GM12874 (cell line): ENCODE measurements around the gene RAI14.

Experiments used
- CTCF ChIP-seq: IDR thresholded peaks from 2 replicates; pipeline ENCODE4 v1.5.1; 2011; ENCODE audit warnings: low read depth, mild to moderate bottlenecking, control low read depth, low read length, moderate library complexity; ENCODE audit not compliant: insufficient read depth

The RAI14 gene

DNA sequence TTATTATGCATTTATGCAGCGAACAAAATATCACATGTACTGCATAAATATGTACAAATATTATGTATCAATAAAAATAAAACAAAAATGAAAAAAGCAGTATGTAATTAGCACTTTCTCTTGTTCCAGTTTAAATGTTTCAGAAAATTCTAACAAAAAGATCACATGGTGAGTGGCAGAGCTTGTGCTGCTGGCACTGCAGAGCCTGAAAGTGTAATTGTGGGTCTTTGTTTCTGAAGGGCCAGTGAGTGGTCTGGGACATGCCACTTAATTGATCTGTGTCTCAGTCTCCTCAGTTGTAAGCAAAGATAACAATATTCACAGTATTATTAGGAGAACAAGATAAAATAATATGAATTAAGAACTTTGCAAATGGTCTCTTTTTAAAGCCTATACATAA, 39.5 kb upstream of the RAI14 start:
- no peak for TF ChIP-seq CTCF

DNA sequence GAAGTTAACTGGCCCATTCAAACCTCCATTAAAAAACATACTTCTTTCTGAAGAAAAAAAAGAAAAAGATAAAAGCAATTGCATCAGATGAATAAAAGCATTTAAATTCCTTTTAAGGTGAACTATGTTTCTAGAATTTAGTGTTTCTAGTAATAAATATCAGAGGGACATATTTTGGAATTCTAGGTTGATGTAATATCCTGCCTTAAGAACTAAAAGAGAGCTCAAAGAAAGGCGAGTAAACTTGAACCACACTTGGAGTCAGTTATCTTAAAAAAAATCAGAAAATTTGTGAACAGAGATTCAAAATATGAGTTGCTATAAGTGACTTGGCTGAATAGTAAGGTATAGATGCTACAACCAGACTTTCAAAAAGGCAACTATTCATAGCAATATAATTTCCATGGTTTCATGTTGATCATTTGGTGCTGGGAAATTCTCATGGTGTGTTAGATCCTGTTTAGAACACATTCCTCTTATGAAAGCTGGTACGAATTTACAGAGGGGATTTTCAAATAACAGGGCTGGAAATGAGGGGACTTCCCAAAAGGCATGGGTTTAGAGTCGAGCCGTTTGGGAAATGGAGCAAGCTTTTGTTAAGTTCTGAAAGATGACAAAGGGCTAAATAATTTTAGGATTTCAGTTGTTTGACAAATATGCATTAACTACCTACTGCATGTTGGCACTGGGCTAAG, 37.6 kb upstream of the RAI14 start:
- TF ChIP-seq CTCF, result no peak

- TF ChIP-seq CTCF, result no peak
Observed at GRCh38 chr5:34620185-34620584, 35.9 kb upstream of the RAI14 start.

- TF ChIP-seq CTCF, result no peak
Observed at GRCh38 chr5:34621277-34622097, 34.6 kb upstream of the RAI14 start.

GRCh38 chr5:34622098-34622400, 34.1 kb upstream of the RAI14 start:
- TF ChIP-seq CTCF, result no peak

- TF ChIP-seq CTCF, result no peak
Observed at GRCh38 chr5:34624691-34625090, 31.4 kb upstream of the RAI14 start.

- no peak for TF ChIP-seq CTCF
Observed at GRCh38 chr5:34625246-34625645, 30.9 kb upstream of the RAI14 start.
